Activated naive CD8-positive, alpha-beta T cell (primary cell): Measurements from ENCODE around the gene CIAPIN1.

ENCODE experiments used
- H3K27ac Mint-ChIP-seq: one replicate; pipeline ENCODE4 v1.8.0; 2021; ENCODE audit warnings: mixed read lengths
- H3K27me3 Mint-ChIP-seq: one replicate; pipeline ENCODE4 v1.8.0; 2021; ENCODE audit warnings: mixed read lengths
- H3K36me3 Mint-ChIP-seq: one replicate; pipeline ENCODE4 v1.8.0; 2021; ENCODE audit warnings: mixed read lengths
- H3K4me1 Mint-ChIP-seq: one replicate; pipeline ENCODE4 v1.8.0; 2021; ENCODE audit warnings: low read depth, mixed read lengths
- H3K4me3 Mint-ChIP-seq: one replicate; pipeline ENCODE4 v1.8.0; 2021; ENCODE audit warnings: mild to moderate bottlenecking, mixed read lengths
- H3K9me3 Mint-ChIP-seq: one replicate; pipeline ENCODE4 v1.8.0; 2021; ENCODE audit warnings: low read depth, mixed read lengths

Gene CIAPIN1

GRCh38 chr16:57390636-57391295 lies 56.4 kb downstream of the CIAPIN1 start:
- no peak overlapping the region for H3K4me3 Mint-ChIP-seq
- no peaks in the 10 kb centered on the region for H3K36me3 Mint-ChIP-seq

GRCh38 chr16:57389087-57389468 lies 58.1 kb downstream of the CIAPIN1 start:
- no peaks in the 10 kb centered on the region for H3K27me3 Mint-ChIP-seq
- no peak overlapping the region for H3K27ac Mint-ChIP-seq
- H3K36me3 Mint-ChIP-seq: no peaks in the 10 kb centered on the region
- H3K4me1 Mint-ChIP-seq: peaks cover 2% of the 10 kb centered on the region
- no peak overlapping the region for H3K4me3 Mint-ChIP-seq
- H3K9me3 Mint-ChIP-seq: no peaks in the 10 kb centered on the region

More at GRCh38 chr16:57390636-57391295, 56.4 kb downstream of the CIAPIN1 start:
- Mint-ChIP-seq H3K9me3 (no peaks in the 10 kb centered on the region), H3K27ac (no peak overlapping the region), H3K27me3 (no peaks in the 10 kb centered on the region), H3K4me1 (peaks cover 2% of the 10 kb centered on the region)

GRCh38 chr16:57388359-57389086 lies 58.7 kb downstream of the CIAPIN1 start:
- Mint-ChIP-seq H3K27ac (no peak overlapping the region), H3K27me3 (no peaks in the 10 kb centered on the region), H3K4me3 (no peak overlapping the region), H3K9me3 (no peaks in the 10 kb centered on the region), H3K4me1 (peaks cover 2% of the 10 kb centered on the region), H3K36me3 (no peaks in the 10 kb centered on the region)

GRCh38 chr16:57387598-57388354 lies 59.4 kb downstream of the CIAPIN1 start:
- no peaks in the 10 kb centered on the region for H3K27me3 Mint-ChIP-seq
- H3K36me3 Mint-ChIP-seq: no peaks in the 10 kb centered on the region
- no peaks in the 10 kb centered on the region for H3K9me3 Mint-ChIP-seq
- H3K4me3 Mint-ChIP-seq: no peak overlapping the region
- peaks cover 2% of the 10 kb centered on the region for H3K4me1 Mint-ChIP-seq
- H3K27ac Mint-ChIP-seq: no peak overlapping the region

GRCh38 chr16:57386381-57386951 lies 60.7 kb downstream of the CIAPIN1 start:
- peak overlapping the region; percentile 28 for H3K27ac Mint-ChIP-seq
- no peaks in the 10 kb centered on the region for H3K36me3 Mint-ChIP-seq
- peaks cover 2% of the 10 kb centered on the region for H3K4me1 Mint-ChIP-seq
- H3K4me3 Mint-ChIP-seq: no peak overlapping the region
- H3K9me3 Mint-ChIP-seq: no peaks in the 10 kb centered on the region
- H3K27me3 Mint-ChIP-seq: no peaks in the 10 kb centered on the region

- Mint-ChIP-seq H3K27ac (no peak overlapping the region), H3K9me3 (no peaks in the 10 kb centered on the region), H3K36me3 (no peaks in the 10 kb centered on the region), H3K4me3 (no peak overlapping the region), H3K27me3 (no peaks in the 10 kb centered on the region), H3K4me1 (peaks cover 4% of the 10 kb centered on the region)
Measured at GRCh38 chr16:57385083-57385482, 62.1 kb downstream of the CIAPIN1 start.

- Mint-ChIP-seq H3K27me3 (no peaks in the 10 kb centered on the region), H3K4me1 (peaks cover 4% of the 10 kb centered on the region), H3K9me3 (no peaks in the 10 kb centered on the region), H3K36me3 (no peaks in the 10 kb centered on the region), H3K27ac (no peak overlapping the region), H3K4me3 (no peak overlapping the region)
Measured at GRCh38 chr16:57384248-57385070, 62.7 kb downstream of the CIAPIN1 start.

- Mint-ChIP-seq H3K9me3 (no peaks in the 10 kb centered on the region), H3K4me1 (peaks cover 4% of the 10 kb centered on the region), H3K4me3 (no peak overlapping the region), H3K27ac (no peak overlapping the region), H3K27me3 (no peaks in the 10 kb centered on the region), H3K36me3 (no peaks in the 10 kb centered on the region)
Measured at GRCh38 chr16:57383276-57384247, 63.6 kb downstream of the CIAPIN1 start.

GRCh38 chr16:57382535-57383275 lies 64.5 kb downstream of the CIAPIN1 start:
- H3K4me3 Mint-ChIP-seq: no peak overlapping the region
- H3K27me3 Mint-ChIP-seq: no peaks in the 10 kb centered on the region
- peaks cover 7% of the 10 kb centered on the region for H3K4me1 Mint-ChIP-seq
- H3K36me3 Mint-ChIP-seq: no peaks in the 10 kb centered on the region
- H3K27ac Mint-ChIP-seq: no peak overlapping the region
- no peaks in the 10 kb centered on the region for H3K9me3 Mint-ChIP-seq

GRCh38 chr16:57381791-57382534 lies 65.2 kb downstream of the CIAPIN1 start:
- peaks cover 13% of the 10 kb centered on the region for H3K4me1 Mint-ChIP-seq
- no peak overlapping the region for H3K4me3 Mint-ChIP-seq
- H3K27ac Mint-ChIP-seq: no peak overlapping the region
- H3K27me3 Mint-ChIP-seq: no peaks in the 10 kb centered on the region
- no peaks in the 10 kb centered on the region for H3K36me3 Mint-ChIP-seq
- no peaks in the 10 kb centered on the region for H3K9me3 Mint-ChIP-seq

GRCh38 chr16:57380671-57381462 lies 66.3 kb downstream of the CIAPIN1 start:
- no peaks in the 10 kb centered on the region for H3K36me3 Mint-ChIP-seq
- H3K9me3 Mint-ChIP-seq: no peaks in the 10 kb centered on the region
- H3K27ac Mint-ChIP-seq: no peak overlapping the region
- H3K4me3 Mint-ChIP-seq: no peak overlapping the region
- no peaks in the 10 kb centered on the region for H3K27me3 Mint-ChIP-seq
- peaks cover 17% of the 10 kb centered on the region for H3K4me1 Mint-ChIP-seq

GRCh38 chr16:57379579-57379978 lies 67.6 kb downstream of the CIAPIN1 start:
- Mint-ChIP-seq H3K9me3 (no peaks in the 10 kb centered on the region), H3K27me3 (no peaks in the 10 kb centered on the region), H3K36me3 (no peaks in the 10 kb centered on the region), H3K27ac (no peak overlapping the region), H3K4me1 (peaks cover 17% of the 10 kb centered on the region), H3K4me3 (no peak overlapping the region)
